Adipose tissue (tissue), 3 donors: ENCODE data around the gene HENMT1. TPM values are rescaled to one million over a fixed set of nuclear protein-coding genes. Genes with fewer than 3 reads are reported as not detected.
"Not testable (repeated sequence)": the region's sequence is repeated elsewhere in the genome, so short reads cannot be mapped to it uniquely, and the experiment has no call there.

Experiments
- H3K27ac ChIP-seq: one replicate; pipeline ENCODE4 v1.5.1; 2013; ENCODE audit warnings: low read depth, low read length
- WGBS, 3 donors: extraction: QIAGEN DNeasy Blood & Tissue Kit; methylation state at CpG; one replicate each; pipeline ENCODE4 v1.1.7; 2013; 5-methylcytosine and 5-hydroxymethylcytosine counted together
- polyA plus RNA-seq, 3 donors: library from polyadenylated mRNA; stranded (reverse); fragments of 200-250 nt; gene quantifications; one replicate each; pipeline ENCODE4 v1.2.3, GENCODE V29; 2013
- donor health status: healthy with polysubstance abuse.
- donor health status: Bipolar disorder and iron deficiency.
- donor health status: healthy.

The HENMT1 gene
- polyA plus RNA-seq, 3 donors = 1.6 to 7.2 (median 5.4) TPM

- no peak overlapping the region for H3K27ac ChIP-seq
- WGBS, 3 donors = 58 to 77% (median 64%) methylated on average over 10 of the region's 10 CpGs
These were observed 18.8 kb upstream of the HENMT1 start for GRCh38 chr1:108679586-108680213.

DNA sequence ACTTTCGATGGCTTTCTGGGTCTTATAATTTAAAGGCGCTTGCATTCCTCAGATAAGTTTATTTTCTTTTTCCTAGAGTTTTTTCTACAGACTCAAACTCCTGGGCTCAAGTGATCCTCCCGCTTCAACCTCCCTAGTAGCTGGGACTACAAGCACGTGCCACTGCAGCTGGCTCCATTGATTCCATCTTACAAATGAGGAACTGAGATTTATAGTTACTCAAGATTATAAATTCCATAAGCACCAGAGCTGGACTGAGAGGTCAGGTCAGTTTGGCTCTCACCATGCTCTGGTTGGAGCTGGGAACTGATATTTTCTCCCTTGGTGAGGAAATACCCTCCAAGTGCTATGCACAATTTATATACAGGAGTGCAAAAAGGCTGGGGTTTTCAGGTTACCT lies 17.8 kb upstream of the HENMT1 start:
- WGBS, 3 donors = 78 to 85% (median 81%) methylated on average over 4 of the region's 4 CpGs
- no peak overlapping the region for H3K27ac ChIP-seq

DNA sequence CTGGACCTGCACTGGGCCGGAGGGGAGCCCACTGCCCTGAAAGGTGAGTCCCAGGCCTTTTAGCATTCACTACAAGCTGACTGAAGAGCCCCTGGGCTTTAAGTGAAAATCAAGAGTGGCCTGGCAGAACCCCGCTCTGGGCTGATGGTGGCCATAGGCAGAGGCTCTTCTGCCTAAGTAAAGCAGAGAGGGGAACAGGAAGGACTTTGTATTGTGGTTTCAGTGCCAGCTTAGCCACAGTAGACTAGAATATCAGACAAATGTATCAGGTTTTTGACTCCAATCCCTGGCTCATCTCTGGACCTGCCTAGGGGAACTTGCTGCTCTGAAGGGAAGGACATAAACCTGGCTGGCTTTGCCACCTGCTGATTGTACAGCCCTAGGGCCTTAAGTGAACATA lies 10.2 kb upstream of the HENMT1 start:
- 92 to 97% (median 97%) methylated on average over 2 of the region's 2 CpGs for WGBS, 3 donors
- H3K27ac ChIP-seq = no peak overlapping the region

DNA sequence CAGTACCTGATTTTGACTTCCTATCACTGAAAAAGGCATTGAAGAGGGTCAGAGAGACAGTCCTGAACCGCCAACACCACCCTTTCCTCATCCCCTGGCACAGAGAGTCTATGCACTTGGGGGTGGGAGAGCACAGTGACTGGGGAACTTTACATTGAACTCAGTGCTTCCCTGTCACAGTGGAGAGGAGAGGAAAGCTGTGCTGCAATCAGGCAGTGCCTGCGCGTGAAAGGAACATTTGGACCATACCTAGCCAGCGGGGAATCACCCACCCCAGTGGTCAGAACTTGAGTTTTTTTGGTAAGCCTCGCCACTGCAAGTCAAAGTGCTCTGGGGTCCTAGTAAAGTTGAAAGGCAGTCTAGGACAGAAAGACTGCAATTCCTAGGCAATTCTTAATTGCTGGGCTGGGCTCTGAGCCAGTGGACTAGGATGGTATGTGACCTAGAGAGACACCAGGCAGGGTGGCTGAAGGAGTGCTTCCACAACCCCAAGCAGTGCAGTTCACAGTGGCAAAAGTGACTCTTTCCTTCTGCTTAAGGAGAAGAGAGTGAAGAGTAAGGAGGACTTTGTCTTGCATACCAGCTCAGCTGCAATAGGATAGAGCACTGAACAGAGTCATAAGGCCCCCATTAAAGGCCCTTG lies 9.4 kb upstream of the HENMT1 start:
- no peak overlapping the region for H3K27ac ChIP-seq
- 86 to 91% (median 90%) methylated on average over 5 of the region's 5 CpGs for WGBS, 3 donors

- WGBS, 3 donors = 76 to 80% (median 79%) methylated on average over 7 of the region's 7 CpGs
- no peak overlapping the region for H3K27ac ChIP-seq
These were observed 8.8 kb upstream of the HENMT1 start for GRCh38 chr1:108669679-108670078.

DNA sequence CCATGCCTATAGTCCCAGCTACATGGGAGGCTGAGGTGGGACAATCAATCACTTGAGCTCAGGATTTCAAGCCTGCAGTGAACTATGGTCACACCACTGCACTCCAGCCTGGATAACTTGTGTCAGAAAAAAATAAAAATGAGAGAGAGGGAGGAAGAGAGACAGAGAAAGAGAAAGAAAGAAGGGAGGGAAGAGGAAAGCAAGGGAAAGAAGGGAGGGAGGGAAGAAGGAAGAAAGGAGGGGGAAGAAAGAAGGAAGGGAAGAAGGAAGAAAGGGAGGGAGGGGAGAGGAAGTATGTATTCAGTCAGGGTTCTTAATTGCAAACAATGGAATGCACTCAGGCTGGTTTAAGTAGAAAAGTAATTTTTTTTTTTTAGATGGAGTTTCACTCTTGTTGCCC lies 7.9 kb upstream of the HENMT1 start:
- no peak overlapping the region for H3K27ac ChIP-seq

GRCh38 chr1:108667422-108667821 lies 6.5 kb upstream of the HENMT1 start:
- not testable (repeated sequence) for H3K27ac ChIP-seq
- 95 to 98% (median 96%) methylated on average over 14 to 28 of the region's 28 CpGs for WGBS, 3 donors

GRCh38 chr1:108665771-108666170 lies 4.9 kb upstream of the HENMT1 start:
- WGBS, 3 donors = 61 to 81% (median 74%) methylated on average over 1 of the region's 1 CpG
- no peak overlapping the region for H3K27ac ChIP-seq

DNA sequence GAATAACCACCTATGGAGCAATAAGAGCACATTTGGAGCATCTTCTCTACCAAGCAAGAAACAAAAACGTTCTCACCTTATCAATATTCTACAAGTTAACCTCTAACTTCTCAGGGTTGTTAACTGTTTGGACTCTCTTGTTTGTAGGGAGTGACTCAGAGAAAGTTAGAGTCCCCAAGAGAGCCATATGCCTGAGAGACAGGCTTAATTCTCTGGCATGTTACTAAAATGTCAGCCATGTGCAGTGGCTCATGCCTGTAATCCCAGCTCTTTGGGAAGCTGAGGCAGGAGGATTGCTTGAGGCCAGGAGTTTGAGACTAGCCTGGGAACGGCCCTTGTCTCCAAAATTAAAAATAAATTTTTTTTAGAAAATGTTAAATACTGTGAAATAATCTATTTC lies 4.2 kb upstream of the HENMT1 start:
- WGBS, 3 donors = 60 to 85% (median 84%) methylated on average over 2 of the region's 2 CpGs

GRCh38 chr1:108664481-108664880 lies 3.6 kb upstream of the HENMT1 start:
- 68 to 85% (median 73%) methylated on average over 6 of the region's 6 CpGs for WGBS, 3 donors
- H3K27ac ChIP-seq = no peak overlapping the region

More for the DNA sequence above, 4.2 kb upstream of the HENMT1 start:
- H3K27ac ChIP-seq = no peak overlapping the region

- H3K27ac ChIP-seq = no peak overlapping the region
- 74 to 77% (median 75%) methylated on average over 2 of the region's 2 CpGs for WGBS, 3 donors
These were observed 2.2 kb upstream of the HENMT1 start for GRCh38 chr1:108663074-108663473.

DNA sequence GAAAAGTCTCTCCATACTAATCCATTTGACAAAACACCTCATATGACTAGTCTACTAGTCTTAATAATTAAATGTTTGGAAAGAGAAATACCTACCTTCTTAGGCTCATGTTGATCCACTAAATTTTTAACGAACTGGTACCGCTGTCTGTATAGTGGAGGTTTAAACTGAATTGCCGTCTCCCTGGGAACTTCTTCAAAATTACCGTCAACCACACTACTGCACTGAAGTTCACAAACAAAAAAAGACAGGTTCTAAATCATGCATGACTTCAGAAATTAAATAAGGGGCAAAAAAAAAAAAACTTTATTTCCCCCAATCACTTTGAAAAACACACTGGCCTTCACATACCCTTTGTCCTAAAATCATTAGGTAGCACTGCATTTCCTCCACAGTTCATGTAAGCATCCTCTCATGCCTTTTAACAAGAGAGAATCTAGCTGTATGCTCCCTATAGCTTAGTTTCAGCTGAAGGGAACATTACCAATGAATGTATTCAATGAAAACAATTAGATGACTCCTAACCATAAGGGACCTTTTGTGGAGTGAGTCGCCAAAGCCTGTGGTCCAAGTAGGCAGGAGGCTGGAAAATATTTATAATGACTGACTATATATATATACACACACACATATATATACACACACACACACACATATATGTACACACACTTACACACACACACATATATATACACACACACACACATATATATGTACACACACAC lies 3.4 kb downstream of the HENMT1 start:
- 70 to 88% (median 73%) methylated on average over 5 of the region's 5 CpGs for WGBS, 3 donors
- no peak overlapping the region for H3K27ac ChIP-seq

- WGBS, 3 donors = 61 to 76% (median 70%) methylated on average over 2 of the region's 2 CpGs
- no peak overlapping the region for H3K27ac ChIP-seq
These were observed 7.3 kb downstream of the HENMT1 start for GRCh38 chr1:108653431-108654105.

GRCh38 chr1:108646648-108647269 lies 14.1 kb downstream of the HENMT1 start:
- WGBS, 3 donors = 45 to 75% (median 56%) methylated on average over 11 of the region's 11 CpGs
- H3K27ac ChIP-seq = peak overlapping the region; percentile 46

GRCh38 chr1:108646265-108646647 lies 14.6 kb downstream of the HENMT1 start:
- H3K27ac ChIP-seq = peak overlapping the region; percentile 46
- 60 to 89% (median 64%) methylated on average over 4 of the region's 4 CpGs for WGBS, 3 donors

DNA sequence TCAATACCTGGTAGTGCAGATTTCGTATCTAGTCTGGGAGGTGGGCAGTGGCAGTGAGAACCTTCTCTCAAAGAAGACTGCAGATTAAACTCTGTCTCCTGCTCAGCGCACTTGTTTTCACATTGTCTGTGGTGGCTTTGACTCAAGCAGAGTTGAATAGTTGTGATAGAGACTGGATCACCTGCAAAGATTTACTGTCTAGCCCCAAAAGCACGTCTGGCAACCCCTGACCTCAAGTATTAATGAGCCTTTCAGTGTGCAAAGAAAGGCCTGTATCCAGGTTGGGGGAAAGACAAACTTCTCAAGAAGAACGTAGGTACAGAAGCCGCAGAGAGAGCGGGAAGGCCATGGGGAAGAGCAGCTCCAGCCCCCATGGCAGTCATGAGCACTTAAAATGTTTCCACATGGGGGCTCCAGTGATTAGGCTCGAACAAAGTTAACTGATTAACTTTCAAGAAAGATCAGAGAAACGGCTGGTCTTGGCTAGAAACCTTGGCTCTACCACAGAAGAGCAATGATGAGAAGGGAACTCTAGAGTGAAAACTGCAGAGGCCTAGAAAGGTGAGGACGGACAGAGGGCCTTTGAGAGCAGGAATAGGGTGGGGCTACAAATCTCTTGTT lies 15.2 kb downstream of the HENMT1 start:
- no peak overlapping the region for H3K27ac ChIP-seq
- WGBS, 3 donors = 71 to 77% (median 74%) methylated on average over 9 of the region's 9 CpGs

DNA sequence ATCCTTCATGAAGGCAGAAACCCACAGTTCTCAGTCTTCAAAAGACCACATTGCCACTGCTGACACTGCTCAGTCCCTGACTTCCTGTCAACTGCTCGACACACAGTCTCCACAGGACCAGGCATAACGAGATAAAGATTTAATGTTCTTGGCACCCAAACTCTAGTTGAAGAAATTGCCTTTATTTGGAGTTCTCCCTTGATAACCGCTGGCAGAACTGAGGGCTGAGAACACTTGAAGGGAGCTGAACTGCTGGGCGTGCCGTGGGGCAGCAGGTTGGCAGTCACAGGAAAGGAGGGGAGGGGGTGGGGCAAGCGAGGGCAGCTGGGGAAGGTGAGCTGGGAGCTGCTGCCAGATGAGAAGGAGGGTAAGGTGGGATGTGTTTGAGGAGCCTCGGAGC lies 15.9 kb downstream of the HENMT1 start:
- WGBS, 3 donors = 38 to 44% (median 38%) methylated on average over 7 of the region's 7 CpGs
- no peak overlapping the region for H3K27ac ChIP-seq
